H1 (cell line): ENCODE data around the gene LRRC4C.

ENCODE experiments used
- CTCF ChIP-seq, 3 experiments: IDR thresholded peaks; 1 replicate in 2 of 3; 2 replicates in 1 of 3; pipeline versions ENCODE4 v1.5.1 to v1.6.1; 2011; ENCODE audit warnings: low read length in 3 of 3, mild to moderate bottlenecking in 3 of 3, inconsistent platforms in 2 of 3, low read depth in 1 of 3, moderate library complexity in 1 of 3; ENCODE audit not compliant: insufficient read depth in 1 of 3; ENCODE audit errors: control extremely low read depth in 1 of 3
- EP300 ChIP-seq, 2 experiments: IDR thresholded peaks; 1 replicate in 1 of 2; 2 replicates in 1 of 2; pipeline ENCODE4 v1.6.1; 2011 to 2012; ENCODE audit warnings: low read depth in 2 of 2, low read length in 2 of 2, mild to moderate bottlenecking in 2 of 2, borderline replicate concordance in 1 of 2, inconsistent platforms in 1 of 2, moderate library complexity in 1 of 2
- GABPA ChIP-seq: IDR thresholded peaks from 2 replicates; pipeline ENCODE4 v1.6.1; 2011; ENCODE audit warnings: mild to moderate bottlenecking, low read length, moderate library complexity, borderline replicate concordance; ENCODE audit not compliant: insufficient read depth
- GTF2F1 ChIP-seq: IDR thresholded peaks from 2 replicates; pipeline ENCODE4 v1.6.1; 2012; ENCODE audit warnings: low read depth, low read length, improper control_type of control experiment, borderline replicate concordance
- POLR2A ChIP-seq, 2 experiments: IDR thresholded peaks; 1 replicate in 1 of 2; 2 replicates in 1 of 2; pipeline ENCODE4 v1.6.1; 2011; ENCODE audit warnings: low read depth in 2 of 2, low read length in 2 of 2, mild to moderate bottlenecking in 2 of 2; ENCODE audit errors: control extremely low read depth in 1 of 2
- POLR2AphosphoS5 ChIP-seq: IDR thresholded peaks from 2 replicates; pipeline ENCODE4 v1.6.1; 2011; ENCODE audit warnings: low read depth, low read length
- RFX5 ChIP-seq: IDR thresholded peaks from 2 replicates; pipeline ENCODE4 v1.6.1; 2011; ENCODE audit warnings: low read depth, low read length, improper control_type of control experiment, borderline replicate concordance
- SP2 ChIP-seq: IDR thresholded peaks from 2 replicates; pipeline ENCODE4 v1.6.1; 2012; ENCODE audit warnings: mild to moderate bottlenecking, low read length, inconsistent platforms
- TAF1 ChIP-seq: IDR thresholded peaks from 2 replicates; pipeline ENCODE4 v1.6.1; 2011; ENCODE audit warnings: mild to moderate bottlenecking, low read depth, low read length
- TCF12 ChIP-seq: IDR thresholded peaks from 2 replicates; pipeline ENCODE4 v1.6.1; 2011; ENCODE audit warnings: low read depth, mild to moderate bottlenecking, low read length

DNA sequence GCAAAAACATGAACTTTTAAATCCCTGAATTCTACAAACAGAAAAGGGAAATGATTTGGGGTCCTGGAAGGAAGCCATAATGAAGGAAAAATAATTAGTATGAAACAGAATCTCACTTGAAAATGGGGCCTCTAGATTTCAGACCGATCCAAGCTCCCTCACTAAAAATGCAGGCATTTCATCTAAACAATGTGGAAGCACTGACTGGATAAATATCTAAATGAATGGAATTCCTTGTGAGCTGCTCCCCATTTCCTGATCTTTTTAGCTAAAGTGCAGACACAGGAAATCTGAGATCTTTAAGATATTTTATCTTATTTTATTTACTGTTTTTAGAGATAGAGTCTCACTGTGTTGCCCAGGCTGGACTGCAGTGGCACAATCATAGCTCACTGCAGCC lies 1255.8 kb downstream of the LRRC4C start:
- no peak for TF ChIP-seq CTCF (IDR thresholded peaks at IDR 0.05; ENCODE audit: control extremely low read depth in 1 of 3, insufficient read depth in 1 of 3, low read depth in 1 of 3, low read length in 3 of 3)
- no peak for TF ChIP-seq TAF1
- TF ChIP-seq POLR2AphosphoS5, result no peak
- no peak for TF ChIP-seq POLR2A (IDR thresholded peaks at IDR 0.05; ENCODE audit: control extremely low read depth in 1 of 2, low read depth in 2 of 2, low read length in 2 of 2)
- no peak for TF ChIP-seq EP300 (IDR thresholded peaks at IDR 0.05; ENCODE audit: borderline replicate concordance in 1 of 2, low read depth in 2 of 2, low read length in 2 of 2)
- no peak for TF ChIP-seq GTF2F1
- no peak for TF ChIP-seq TCF12
- TF ChIP-seq GABPA, result no peak
- TF ChIP-seq RFX5, result no peak
- TF ChIP-seq SP2, result no peak
